Erythroblast (primary cell): ENCODE measurements around the gene TMEM187.
A peak's percentile ranks its signal among the peaks of the same experiment; 100 is the strongest.

Experiments used
- DNase-seq, 2 experiments: peaks; one replicate each; lab custom pipeline; 2025; lab: John Stamatoyannopoulos, UW
- GATA1 ChIP-seq: IDR thresholded peaks from 2 replicates; pipeline ENCODE4 v1.6.1; 2011; ENCODE audit warnings: low read depth, mild to moderate bottlenecking, control low read depth, low read length, moderate library complexity
- POLR2A ChIP-seq: IDR thresholded peaks from 2 replicates; pipeline ENCODE4 v1.6.1; 2011; ENCODE audit warnings: mild to moderate bottlenecking, low read length

TMEM187 gene

DNA sequence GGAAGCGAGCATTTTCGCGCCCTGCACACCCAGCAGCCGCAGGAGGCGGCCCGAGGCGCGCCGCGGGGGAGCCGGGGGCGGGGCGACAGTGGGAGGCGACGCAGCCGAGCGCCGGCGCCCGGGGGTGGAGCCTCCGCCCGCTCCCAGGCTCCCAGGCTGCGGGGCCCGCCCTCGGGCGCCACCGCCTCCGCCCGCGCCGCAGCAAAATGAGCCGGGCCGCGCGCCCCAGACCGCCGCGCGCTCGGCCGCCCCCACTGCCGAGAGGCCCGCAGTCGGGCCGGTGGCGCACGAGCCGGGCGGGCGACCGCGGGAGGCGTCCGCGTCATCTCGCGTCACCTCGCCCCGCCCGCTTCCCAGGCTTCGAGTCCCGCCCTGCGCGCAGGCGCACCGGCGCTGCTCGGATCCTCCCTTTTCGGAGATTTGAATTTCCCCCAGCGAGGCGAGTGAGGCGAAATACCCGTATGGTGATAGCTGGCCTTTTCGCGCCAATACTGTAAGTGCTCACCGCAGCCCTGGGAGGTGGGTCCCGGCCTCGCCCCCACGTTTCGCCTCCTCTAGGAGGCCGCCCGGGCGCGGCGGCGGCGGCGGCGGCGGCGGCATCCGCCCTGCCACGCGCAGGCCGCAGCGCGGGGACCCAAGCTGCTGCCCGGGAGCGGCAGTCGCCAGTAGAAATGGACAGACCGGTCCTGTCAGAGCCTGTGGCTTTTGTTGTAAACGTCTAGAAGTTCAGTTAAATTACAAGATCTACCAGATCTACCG is at the start of gene TMEM187:
Gene TMEM187 (plus strand): TSS at position 387 of the 759 bp plus-strand sequence. CDS start 9,309 bp downstream, outside the sequence.
- DNase-seq, result peak; percentile 96
- TF ChIP-seq POLR2A (peak; percentile 73), GATA1 (no peak)

DNA sequence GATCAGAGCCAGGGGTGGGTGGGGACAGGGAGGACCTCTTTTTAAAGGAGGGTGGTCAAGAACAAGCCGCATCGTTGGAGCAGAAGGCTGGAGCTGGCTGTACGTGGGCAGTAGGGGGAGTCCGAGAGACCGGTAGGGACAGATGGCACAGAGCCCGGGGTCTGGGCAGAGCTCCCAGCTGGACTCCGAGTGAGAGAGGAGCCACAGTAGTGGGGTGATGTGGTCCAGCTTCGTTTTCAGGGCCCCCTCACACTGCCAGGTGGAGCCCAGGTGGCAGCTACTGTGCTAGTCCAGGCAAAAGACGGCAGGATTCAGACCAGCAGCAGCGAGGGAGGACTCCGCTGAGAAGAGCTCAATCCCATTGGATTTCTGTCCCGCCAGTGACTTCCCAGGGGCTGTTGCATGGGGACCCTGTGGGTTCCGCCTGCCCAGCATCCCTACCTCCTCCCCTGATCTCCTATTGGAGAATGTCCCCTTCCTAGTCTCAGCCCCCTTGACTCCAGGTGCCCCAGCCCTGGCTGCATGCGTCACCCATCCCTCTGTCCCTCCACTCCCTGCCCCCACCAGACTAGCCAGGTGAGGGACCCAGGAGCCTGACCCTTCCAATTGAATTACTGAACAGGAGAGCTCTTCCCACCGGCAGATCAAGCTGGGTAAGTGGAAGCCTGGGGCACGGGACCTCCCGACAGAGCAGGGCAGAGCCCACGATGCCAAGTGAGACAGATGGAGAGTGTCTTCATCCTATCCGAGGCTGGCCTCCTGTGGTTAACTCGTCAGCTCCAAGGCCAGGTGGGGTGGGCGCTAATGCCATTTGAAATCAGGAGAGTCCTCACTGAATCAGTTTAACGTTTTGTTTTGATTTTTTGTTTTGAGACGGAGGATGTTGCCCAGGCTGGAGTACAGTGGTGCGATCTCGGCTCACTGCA is 49.4 kb upstream of the TMEM187 start:
- DNase-seq, result peak in 1 of 2 experiments; percentile 27
- TF ChIP-seq GATA1, result no peak
- no peak for TF ChIP-seq POLR2A

DNA sequence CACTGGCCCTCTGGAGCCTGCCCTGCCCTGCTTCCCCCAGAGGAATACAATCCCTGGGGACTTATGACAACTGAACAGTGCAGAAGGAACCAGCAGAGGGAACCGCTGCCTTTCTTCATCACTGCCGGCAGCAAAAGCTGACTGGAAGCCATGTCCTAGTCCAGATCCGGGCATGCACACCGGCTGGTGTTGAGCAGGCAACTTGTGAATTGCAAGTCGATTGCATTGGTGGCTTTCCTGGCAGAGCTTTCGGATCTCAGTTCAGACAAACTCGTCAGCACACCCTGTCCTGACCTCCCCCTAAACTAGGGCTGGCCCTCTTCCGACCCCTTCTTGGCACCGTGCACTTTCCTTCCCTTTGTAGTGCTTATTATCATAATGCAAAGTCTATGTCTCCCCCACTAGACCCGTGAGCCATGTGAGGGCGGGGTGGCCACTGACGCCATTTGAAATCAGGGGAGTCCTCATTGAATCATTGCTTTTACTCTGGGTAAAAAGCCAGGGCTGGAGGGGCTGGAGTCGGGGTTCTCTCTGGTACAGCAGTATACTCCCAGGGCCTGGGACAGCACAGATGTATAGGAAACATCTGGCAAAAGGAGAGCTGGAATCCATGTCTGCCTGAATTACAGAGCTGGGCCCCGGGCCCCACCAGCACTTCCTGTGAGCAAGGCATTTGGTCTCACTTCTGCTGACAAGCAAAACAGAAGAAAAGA is 48.2 kb upstream of the TMEM187 start:
- DNase-seq, result peak; percentile 48 to 54
- TF ChIP-seq GATA1 (no peak), POLR2A (no peak)

DNA sequence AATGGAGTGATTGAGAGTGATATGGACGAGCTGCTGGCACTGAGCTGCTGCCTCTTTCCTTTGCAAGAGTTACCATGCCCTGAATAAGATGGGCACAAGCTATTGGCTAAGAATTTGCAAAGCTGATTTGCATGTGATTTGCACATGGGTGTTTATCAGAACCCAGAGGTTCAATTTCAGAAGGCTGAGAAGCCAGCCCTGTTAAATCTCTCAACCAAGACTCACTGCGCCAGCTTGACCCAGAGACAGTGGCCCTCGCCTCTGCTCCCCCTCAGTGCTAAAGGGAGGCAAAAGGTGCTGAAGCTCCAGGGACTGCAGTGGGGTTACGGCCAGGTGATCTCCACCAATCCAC is 47.2 kb upstream of the TMEM187 start:
- DNase-seq, result no peak
- TF ChIP-seq POLR2A (no peak), GATA1 (no peak)

DNA sequence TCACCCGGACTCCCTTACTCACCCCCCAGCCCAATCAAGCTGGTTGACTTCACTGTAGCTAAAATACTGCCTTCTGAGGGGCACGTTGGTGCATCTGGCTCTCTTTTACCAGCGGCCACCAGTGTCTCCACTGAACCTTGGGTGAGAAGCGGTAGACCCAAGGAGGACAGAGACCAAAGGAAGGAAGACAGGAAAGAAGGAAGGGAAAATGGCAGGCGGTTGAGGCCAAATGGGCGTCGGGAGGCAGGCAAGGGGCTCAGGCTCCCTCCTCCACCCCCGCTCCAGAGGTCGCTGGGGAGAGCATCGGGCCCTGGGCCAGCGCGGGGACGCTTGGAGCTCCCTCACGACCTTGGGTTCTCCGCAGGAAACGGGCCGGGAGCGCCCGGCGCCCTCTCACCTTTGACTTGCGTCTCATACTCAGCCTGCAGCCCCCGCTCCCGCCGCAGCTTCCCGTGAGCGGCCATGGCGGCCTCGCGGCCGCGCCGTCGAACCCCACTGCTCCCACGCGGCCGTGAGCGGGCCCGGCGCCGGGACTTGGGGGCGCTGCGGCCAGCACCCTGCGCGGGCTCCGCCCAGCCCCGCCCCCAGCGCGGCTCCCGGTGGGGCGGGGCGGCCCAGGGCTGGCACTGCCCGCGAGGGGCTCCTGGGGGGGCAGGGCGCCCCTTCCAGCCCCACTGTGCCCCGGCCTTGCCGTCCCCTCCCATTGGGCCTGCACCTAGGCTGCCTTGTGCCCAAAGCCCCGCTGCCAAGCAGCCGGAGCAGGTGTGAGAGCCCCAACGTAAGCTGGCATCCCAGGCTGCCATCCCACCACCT is 46.6 kb upstream of the TMEM187 start, which contains the start of gene ARHGAP4:
Gene ARHGAP4 (minus strand): TSS at position 526 of the 813 bp plus-strand sequence. CDS start 62 bp downstream, at position 464.
- peak; percentile 44 to 56 for DNase-seq
- peak; percentile 57 for TF ChIP-seq POLR2A
- TF ChIP-seq GATA1, result no peak

GRCh38 chrX:153926552-153926857 is 46.0 kb upstream of the TMEM187 start:
- no peak for DNase-seq

GRCh38 chrX:153926858-153927671 is 45.5 kb upstream of the TMEM187 start:
- no peak for TF ChIP-seq POLR2A
- peak; percentile 30 to 35 for DNase-seq

More at GRCh38 chrX:153926552-153926857, 46.0 kb upstream of the TMEM187 start:
- TF ChIP-seq POLR2A, result no peak
- TF ChIP-seq GATA1, result no peak

DNA sequence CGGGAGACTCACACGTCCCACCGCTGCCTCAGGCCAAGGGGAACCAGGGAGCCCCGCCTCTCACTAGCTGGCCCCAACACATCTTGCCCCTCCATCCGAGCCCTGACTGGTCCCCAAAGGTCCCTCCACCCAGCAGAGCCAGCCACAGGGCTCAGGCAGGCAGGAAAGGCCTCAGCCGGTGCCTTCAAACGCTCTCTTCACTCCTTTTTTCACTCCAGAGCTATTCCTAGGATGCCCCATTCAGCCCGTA is 45.0 kb upstream of the TMEM187 start:
- DNase-seq, result peak; percentile 60 to 63
- TF ChIP-seq GATA1 (no peak), POLR2A (no peak)

GRCh38 chrX:153927922-153928760 is 44.4 kb upstream of the TMEM187 start:
- TF ChIP-seq GATA1, result no peak
- TF ChIP-seq POLR2A, result peak; percentile 83
- peak; percentile 97 for DNase-seq

- TF ChIP-seq POLR2A, result no peak
- TF ChIP-seq GATA1, result no peak
- DNase-seq, result no peak
Observed at GRCh38 chrX:153928846-153929245, 43.7 kb upstream of the TMEM187 start.

DNA sequence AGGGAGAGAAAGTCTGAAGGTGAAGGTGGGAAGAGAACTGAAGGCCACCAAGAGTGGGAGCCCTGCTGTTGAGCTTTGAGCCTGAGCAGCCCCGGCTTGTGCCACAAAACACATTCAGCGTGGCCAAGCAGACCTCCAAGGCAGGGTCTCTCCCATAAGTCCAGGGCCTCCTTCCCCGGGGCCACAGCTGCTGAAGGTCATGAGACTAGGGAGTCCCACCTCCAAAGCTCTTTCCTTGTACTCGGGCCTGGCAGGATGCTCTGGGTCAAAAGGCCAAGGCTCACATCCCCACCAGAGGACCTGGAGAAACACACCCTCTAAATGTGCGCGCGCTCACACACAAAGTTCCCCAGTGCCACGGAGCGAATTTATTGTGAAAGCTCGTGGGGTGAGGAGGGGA is 43.0 kb upstream of the TMEM187 start:
- no peak for TF ChIP-seq POLR2A
- TF ChIP-seq GATA1, result no peak
- no peak for DNase-seq
